HCT116 (cell line): ENCODE data around the gene WIZ.

ENCODE experiments used
- EZH2 ChIP-seq: fragments of 200-600 bp; sonication (generic); IDR thresholded peaks from 2 replicates; pipeline ENCODE4 v1.6.1; 2017; ENCODE audit warnings: antibody characterized with exemption, mixed run types
- POLR2AphosphoS5 ChIP-seq: IDR thresholded peaks from 2 replicates; pipeline ENCODE4 v1.6.1; 2011; ENCODE audit warnings: mild to moderate bottlenecking, low read depth, low read length, moderate library complexity
- RAD21 ChIP-seq: IDR thresholded peaks from 2 replicates; pipeline ENCODE4 v1.6.1; 2012; ENCODE audit warnings: low read depth, mild to moderate bottlenecking
- TCF7L2 ChIP-seq: IDR thresholded peaks from 2 replicates; pipeline ENCODE4 v1.7.0; 2011; ENCODE audit warnings: borderline replicate concordance, inconsistent platforms; ENCODE audit not compliant: insufficient read depth, insufficient read length; ENCODE audit errors: extremely low read depth
- TF ChIP-seq, protein P1 (sequence below), 3 experiments: fragments of 200-600 bp in 1 of 3; sonication (generic) in 1 of 3; IDR thresholded peaks in 2 of 3; conservative IDR thresholded peaks in 1 of 3; 2 replicates each; pipeline ENCODE4 v1.5.1; 2012 to 2017; ENCODE audit warnings: low read depth in 2 of 3, low read length in 2 of 3, antibody characterized with exemption in 1 of 3, borderline replicate concordance in 1 of 3, control low read depth in 1 of 3, mild to moderate bottlenecking in 1 of 3, mixed read lengths in 1 of 3, mixed run types in 1 of 3, moderate library complexity in 1 of 3; ENCODE audit not compliant: insufficient read depth in 1 of 3
- TF ChIP-seq, protein P2 (sequence below): IDR thresholded peaks from 2 replicates; pipeline ENCODE4 v1.6.1; 2012

DNA sequence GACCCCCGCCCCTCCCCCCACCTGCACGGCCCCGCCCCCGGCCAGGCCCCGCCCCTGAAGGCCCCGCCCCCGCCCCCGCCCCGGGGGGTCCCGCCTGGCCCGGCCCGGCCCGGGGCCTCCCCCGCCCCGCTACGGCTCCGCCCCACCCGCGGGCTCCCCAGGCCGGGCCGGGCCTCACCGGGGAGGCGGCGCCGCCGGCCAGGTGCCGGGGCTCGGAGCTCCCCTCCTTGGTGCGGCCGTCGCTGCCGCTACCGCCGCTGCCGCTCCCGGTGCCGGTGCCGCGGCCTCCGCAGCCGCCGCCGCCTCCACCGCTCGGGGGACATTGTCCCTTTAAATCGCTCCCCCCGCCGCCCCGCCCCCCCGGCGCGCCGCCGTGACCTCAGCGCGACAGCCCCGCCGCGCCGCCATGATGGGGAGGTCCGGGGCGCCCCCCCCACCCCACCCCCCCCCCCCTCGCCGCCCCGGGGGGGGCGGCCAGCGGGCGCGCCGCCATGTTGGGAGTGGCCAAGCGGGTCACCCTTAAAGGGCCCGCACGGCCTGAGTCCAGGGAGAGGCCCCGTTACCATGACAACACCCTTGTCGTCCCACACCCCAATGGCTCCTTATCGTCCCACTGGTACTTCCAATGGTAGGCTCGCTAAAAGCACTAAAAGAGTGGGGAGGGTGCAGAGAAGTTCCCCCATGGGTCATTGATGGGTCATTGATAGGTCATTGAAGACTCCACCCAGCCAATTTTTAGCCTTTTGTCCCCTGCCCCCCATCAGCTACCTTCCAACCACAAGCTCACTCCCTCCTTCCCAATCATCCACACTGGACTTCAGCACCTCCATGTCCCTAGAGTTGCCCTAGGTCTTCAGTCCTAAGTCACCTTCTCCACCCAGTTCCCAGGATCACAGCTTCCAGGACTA lies at the start of gene WIZ:
- TF ChIP-seq, protein P1, sequence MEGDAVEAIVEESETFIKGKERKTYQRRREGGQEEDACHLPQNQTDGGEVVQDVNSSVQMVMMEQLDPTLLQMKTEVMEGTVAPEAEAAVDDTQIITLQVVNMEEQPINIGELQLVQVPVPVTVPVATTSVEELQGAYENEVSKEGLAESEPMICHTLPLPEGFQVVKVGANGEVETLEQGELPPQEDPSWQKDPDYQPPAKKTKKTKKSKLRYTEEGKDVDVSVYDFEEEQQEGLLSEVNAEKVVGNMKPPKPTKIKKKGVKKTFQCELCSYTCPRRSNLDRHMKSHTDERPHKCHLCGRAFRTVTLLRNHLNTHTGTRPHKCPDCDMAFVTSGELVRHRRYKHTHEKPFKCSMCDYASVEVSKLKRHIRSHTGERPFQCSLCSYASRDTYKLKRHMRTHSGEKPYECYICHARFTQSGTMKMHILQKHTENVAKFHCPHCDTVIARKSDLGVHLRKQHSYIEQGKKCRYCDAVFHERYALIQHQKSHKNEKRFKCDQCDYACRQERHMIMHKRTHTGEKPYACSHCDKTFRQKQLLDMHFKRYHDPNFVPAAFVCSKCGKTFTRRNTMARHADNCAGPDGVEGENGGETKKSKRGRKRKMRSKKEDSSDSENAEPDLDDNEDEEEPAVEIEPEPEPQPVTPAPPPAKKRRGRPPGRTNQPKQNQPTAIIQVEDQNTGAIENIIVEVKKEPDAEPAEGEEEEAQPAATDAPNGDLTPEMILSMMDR (IDR thresholded peaks at IDR 0.05 in 2 of 3, conservative IDR thresholded peaks at IDR 0.05 in 1 of 3; ENCODE audit: borderline replicate concordance in 1 of 3, insufficient read depth in 1 of 3, low read depth in 2 of 3, low read length in 2 of 3): no peak
- TF ChIP-seq POLR2AphosphoS5 (no peak), TCF7L2 (no peak), RAD21 (no peak), EZH2 (no peak)
- TF ChIP-seq, protein P2, sequence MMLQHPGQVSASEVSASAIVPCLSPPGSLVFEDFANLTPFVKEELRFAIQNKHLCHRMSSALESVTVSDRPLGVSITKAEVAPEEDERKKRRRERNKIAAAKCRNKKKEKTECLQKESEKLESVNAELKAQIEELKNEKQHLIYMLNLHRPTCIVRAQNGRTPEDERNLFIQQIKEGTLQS: no peak
